GM18502 (cell line): Measurements from ENCODE around the gene MT1HL1.
"Not testable (repeated sequence)": the region's sequence is repeated elsewhere in the genome, so short reads cannot be mapped to it uniquely, and the experiment has no call there.

ENCODE experiments used
- ATAC-seq: cut with Tn5 transposase; IDR thresholded peaks from one replicate; pipeline ENCODE4 v1.9.1; 2021; ENCODE audit warnings: mild to moderate bottlenecking; ENCODE audit not compliant: unreplicated experiment, poor library complexity

Gene MT1HL1

DNA sequence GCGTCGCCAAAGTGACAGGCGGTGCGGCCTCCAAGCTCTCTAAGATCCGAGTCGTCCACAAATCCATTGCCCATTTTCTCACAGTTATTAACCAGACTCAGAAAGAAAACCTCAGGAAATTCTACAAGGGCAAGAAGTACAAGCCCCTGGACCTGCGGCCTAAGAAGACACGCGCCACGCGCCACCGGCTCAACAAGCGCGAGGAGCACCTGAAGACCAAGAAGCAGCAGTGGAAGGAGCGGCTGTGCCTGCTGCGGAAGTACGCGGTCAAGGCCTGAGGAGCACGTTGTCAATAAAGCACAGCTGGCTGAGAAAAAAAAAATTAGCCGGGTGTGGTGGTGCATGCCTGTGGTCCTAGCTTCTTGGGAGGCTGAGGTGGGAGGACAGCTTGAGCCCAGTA lies 22.8 kb downstream of the MT1HL1 start:
- ATAC-seq = not testable (repeated sequence)

DNA sequence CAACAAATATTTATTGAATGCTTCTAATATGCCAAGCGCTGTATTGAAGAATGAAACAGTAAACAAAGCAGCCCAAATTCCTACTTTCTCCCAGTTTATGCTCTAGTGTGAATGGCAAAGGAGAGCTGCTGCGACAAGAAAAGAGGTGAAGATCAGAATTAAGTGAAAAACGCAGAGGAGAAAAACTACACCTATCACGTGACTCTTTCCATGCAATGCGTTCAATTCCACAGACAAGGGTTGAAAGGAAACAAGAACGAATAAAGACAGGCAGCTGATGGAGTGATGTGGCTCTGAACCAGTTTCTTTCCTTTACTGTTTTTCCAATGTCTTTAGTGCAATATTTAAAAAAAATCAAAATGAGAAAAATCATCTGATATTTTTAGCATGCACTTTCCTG lies 23.6 kb downstream of the MT1HL1 start:
- ATAC-seq = no peak

DNA sequence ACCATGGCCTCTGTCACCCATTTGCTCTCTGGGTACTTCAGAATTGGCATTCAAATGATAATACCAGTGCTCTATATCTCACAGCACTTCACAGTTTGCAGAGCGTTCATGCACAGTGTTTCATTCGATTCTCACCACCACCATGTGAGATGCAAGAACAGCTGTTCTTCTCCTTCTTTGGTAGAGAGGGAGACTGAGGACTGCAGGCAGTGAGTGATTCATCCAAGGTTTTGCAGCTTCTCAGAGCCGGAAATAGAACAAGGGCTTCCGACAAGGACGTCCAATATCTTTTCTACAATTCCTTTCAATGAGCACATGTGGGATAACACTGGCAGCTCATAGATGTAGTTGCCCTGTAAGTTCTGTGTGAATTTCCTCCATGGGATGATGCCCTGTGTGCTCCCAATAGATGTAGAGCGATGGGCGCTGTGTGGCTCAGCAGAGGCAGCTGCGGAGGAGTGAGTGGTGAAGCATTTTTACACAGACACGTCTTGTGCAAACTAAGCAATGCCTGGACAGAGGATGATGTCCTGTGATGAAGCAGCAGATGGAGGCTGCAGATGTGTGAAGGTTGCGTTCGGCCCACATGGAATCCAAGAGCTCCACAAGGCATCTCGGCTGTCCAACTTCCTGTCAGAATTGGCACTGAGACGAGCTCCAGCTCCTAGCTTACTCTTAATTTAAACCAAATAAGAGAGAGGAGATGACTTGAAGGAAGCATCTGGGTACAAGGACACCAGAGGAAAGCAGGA lies 24.9 kb downstream of the MT1HL1 start:
- ATAC-seq = no peak

DNA sequence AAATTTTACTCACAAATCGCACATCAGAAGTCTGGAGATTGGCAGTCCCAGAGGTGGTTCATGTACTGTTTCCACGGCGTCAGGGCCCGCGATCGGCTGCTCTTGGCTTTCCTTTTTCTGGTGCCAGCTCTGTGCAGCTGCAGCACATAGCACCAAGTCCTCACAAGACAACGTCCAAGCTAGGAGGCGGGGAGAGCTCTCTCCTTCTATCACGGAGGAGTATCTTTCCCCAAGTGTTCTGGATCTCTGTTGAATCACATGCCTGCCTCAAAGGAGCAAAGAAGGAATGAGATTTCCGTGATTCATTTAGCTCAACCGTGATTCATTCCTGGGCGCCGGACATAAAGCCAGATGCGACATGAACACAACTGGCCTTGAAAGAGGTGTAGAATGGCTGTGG lies 25.5 kb downstream of the MT1HL1 start:
- ATAC-seq = no peak

DNA sequence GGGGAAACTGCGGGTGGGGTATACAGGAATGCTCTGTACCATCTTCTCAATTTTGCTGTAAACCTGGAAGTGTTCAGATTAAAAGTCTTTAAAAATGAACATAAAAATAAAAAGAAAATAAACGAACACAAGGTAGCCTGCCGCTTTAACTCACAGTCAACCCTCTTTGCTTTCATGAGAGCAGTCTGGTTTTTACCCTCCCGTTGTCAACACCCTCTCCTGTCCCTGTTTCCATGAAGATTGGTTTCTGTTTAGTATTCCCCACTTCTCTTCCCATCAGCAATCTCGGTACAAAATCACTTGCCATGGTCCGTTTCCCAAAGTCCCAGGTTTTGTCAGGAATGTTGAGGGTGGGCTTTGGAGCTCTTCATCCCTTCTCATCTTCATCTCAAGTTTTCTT lies 28.8 kb downstream of the MT1HL1 start:
- ATAC-seq = no peak

DNA sequence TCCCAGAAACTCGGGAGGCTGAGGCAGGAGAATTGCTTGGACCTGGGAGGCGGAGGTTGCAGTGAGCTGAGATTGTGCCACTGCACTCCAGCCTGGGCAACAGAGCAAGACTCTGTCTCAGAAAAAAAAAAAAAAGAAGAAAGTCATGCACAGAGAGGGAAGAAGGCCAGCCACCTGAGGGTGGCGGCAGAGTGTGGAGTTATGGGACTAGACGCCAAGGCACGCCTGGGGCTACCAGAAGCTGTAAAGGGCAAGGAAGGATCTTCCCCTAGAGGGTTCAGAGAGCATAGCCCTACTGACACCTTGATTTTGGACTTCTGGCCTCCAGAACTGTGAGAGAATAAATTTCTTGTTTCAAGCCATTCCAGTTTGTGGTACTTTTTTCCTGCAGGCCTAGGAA lies 30.2 kb downstream of the MT1HL1 start:
- not testable (repeated sequence) for ATAC-seq

DNA sequence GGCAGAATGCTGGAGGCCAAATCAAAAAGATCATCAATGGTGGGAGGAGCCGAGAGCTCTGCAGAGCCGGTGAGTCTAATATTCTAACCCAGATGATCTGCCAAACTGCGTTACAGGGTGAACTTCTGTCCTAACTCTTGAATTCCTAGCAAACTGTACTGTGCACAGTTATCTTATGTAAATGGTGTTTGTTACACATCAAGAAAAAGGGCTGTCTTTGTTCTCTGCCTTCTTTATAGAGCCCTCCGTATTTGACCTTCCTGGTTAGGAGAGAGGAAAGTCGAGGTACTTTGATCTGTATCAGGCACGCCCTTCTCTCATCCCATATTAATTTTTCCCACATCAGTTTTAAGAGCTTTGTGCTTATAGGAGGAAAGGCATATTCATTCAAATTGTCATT lies 37.6 kb downstream of the MT1HL1 start:
- no peak for ATAC-seq

DNA sequence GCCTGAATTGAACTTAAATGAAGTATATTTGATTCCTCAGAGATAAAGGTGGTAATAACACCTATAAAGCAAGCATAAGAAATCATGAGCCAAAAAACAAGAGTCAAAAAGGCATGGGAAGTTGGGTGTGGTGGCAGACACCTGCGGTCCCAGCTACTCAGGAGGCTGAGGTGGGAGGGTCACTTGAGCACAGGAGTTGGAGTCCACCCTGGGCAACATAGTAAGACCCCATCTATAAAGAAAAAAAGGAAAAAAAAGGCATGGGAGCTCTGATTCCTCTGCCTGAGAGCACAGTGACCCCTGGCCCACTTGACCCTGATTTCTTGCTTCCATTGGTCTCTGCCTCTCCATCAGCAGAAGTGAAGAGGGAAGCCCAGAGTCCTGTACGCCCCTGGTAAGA lies 40.3 kb downstream of the MT1HL1 start:
- ATAC-seq = no peak

DNA sequence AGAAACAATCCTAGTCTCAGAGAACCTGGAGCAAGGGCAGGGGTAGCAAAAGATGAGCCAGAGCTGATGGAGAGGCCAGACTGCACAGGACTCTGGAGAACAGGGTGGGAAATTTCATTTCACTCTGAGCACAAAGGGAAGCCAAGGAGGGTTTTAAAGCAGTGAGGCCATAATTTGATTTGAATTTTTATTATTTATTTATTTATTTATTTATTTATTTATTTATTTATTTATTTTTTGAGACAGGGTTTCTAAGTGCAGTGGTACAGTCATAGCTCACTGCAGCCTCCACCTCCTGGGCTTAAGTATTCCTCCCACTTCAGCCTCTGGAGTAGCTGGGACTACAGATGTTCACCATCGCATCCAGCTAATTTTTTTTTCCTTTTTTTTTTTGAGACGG lies 45.1 kb downstream of the MT1HL1 start:
- no peak for ATAC-seq

DNA sequence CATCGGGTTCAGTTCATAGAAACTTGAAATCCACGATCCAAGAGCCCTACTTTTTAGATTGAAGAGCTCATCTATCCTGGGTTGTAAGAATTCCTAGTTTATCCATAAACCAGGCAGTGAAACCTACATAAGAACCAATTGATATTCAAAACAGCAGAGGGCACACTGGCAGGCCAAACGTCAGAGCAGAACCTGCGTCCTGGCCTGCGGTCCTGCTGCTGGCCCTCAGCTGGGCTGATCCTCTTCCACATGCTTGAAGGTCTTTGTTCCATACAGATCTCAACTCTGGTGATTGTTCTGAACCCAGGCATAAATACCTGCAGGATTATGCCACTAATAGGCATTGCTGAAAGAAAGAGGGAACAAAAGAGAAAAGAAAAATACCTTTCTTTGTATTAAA lies 47.0 kb downstream of the MT1HL1 start:
- ATAC-seq = no peak
